Mucosa of descending colon (tissue), 3 donors: ENCODE data around the gene BRIX1. TPM values are rescaled to one million over a fixed set of nuclear protein-coding genes. Genes with fewer than 3 reads are reported as not detected.

Experiments
- ATAC-seq: fragments of 200-7000 bp; cut with Tn5 transposase; one replicate; pipeline ENCODE4 v1.9.1; 2020; ENCODE audit warnings: mild to moderate bottlenecking, moderate library complexity
- DNase-seq, 3 donors: peaks; one replicate each; pipeline ENCODE4 v3.0.0-alpha.2; 2020
- H3K36me3 ChIP-seq: fragments of 200-600 bp; one replicate; pipeline ENCODE4 v1.8.0; 2021; ENCODE audit warnings: low read depth, mild to moderate bottlenecking
- H3K4me1 ChIP-seq: fragments of 200-600 bp; one replicate; pipeline ENCODE4 v1.8.0; 2021; ENCODE audit warnings: low read depth, mild to moderate bottlenecking
- H3K4me3 ChIP-seq: fragments of 200-600 bp; one replicate; pipeline ENCODE4 v1.8.0; 2021; ENCODE audit warnings: mild to moderate bottlenecking
- H3K9me3 ChIP-seq: fragments of 200-600 bp; one replicate; pipeline ENCODE4 v1.8.0; 2021; ENCODE audit warnings: mild to moderate bottlenecking
- intact Hi-C, 2 donors: fragments of 100-400 bp; cut with DNase I in 1 of 2; cut with micrococcal nuclease in 1 of 2; formaldehyde crosslinking; loops; one replicate each; pipeline versions ENCODE4 v1.11.0 to v1.11.1; 2022; cut with DNase I, micrococcal nuclease
- total RNA-seq, 3 donors: library from RNA; stranded (reverse); fragmentation: NEBNext Ultra II Directional in 2 of 3; extraction: Animal tissue kit (Norgen Biotek cat#: 25700) in 2 of 3; gene quantifications; one replicate each; pipeline versions ENCODE4 v1.2.1 to v1.2.4, GENCODE V29; 2021 to 2023
- TF ChIP-seq, protein P1 (sequence below): fragments of 200-600 bp; IDR thresholded peaks from one replicate; pipeline ENCODE4 v1.8.0; 2022; ENCODE audit warnings: antibody characterized with exemption, mild to moderate bottlenecking
- donor health status: DM: no; HTN: no; CAD: no; lungs with moderate emphysema.
- donor health status: DM: no; HTN: no; CAD: no.
- donor health status: DM: no; HTN: yes; CAD: no.

Gene BRIX1
- total RNA-seq, 3 donors from 2014 or later: 10.7 to 19.2 (median 18.2) TPM

DNA sequence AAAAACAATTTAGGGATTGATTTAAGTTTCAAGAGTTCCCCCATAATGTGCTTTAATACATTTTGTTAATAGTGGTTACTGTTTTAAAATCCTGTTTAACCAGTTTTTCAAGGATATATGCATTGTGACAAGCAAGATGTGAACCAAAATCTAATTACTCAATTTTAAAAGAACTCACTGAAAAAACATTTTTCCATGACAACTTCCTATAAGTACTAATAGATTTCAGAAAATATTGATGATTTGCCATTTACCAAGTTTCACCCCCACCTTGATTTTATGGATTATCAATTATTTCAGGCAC, 8.9 kb downstream of the BRIX1 start:
- intact Hi-C loops: no loop called here
- Histone ChIP-seq H3K9me3 (no peaks in the 10 kb centered on the region), H3K4me3 (no peak overlapping the region), H3K36me3 (no peaks in the 10 kb centered on the region), H3K4me1 (no peaks in the 10 kb centered on the region)
- ATAC-seq (no peak), DNase-seq (no peak)
- TF ChIP-seq, protein P1, sequence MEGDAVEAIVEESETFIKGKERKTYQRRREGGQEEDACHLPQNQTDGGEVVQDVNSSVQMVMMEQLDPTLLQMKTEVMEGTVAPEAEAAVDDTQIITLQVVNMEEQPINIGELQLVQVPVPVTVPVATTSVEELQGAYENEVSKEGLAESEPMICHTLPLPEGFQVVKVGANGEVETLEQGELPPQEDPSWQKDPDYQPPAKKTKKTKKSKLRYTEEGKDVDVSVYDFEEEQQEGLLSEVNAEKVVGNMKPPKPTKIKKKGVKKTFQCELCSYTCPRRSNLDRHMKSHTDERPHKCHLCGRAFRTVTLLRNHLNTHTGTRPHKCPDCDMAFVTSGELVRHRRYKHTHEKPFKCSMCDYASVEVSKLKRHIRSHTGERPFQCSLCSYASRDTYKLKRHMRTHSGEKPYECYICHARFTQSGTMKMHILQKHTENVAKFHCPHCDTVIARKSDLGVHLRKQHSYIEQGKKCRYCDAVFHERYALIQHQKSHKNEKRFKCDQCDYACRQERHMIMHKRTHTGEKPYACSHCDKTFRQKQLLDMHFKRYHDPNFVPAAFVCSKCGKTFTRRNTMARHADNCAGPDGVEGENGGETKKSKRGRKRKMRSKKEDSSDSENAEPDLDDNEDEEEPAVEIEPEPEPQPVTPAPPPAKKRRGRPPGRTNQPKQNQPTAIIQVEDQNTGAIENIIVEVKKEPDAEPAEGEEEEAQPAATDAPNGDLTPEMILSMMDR: no peak

DNA sequence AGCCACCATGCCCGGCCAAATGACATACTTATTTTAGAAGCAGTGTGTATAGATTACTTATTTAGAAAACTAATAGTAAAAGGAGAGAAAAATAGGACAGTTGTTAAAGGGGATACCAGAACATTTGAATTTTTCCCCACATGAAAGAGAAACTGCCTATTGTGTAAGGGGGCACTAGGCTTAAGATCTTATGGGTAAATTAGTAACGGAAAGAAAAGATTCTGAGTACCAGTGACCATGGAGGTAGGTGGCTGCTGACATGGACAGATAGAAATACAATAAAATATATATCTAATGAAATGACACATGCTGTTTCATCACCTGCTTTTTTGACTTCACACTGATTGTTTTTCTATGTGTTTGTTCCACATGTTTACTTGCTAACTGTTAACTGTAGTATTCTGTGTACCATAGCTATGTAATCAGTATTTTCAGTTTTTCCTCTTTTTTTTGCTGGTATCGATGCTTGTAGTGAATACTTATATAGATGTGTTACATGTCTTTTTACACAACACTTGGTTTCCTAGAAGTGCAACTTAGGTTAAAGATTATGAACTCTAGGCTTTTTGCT, 10.9 kb downstream of the BRIX1 start:
- TF ChIP-seq, protein P1: no peak

GRCh38 chr5:34927785-34928184, 12.3 kb downstream of the BRIX1 start:
- no peak overlapping the region for H3K4me3 ChIP-seq
- ATAC-seq: no peak

More for the DNA sequence above, 10.9 kb downstream of the BRIX1 start:
- Histone ChIP-seq H3K36me3 (no peaks in the 10 kb centered on the region), H3K4me3 (no peak overlapping the region), H3K4me1 (peaks cover 10% of the 10 kb centered on the region), H3K9me3 (no peaks in the 10 kb centered on the region)
- ATAC-seq (no peak), DNase-seq (no peak)
- intact Hi-C loops: no loop called here

GRCh38 chr5:34928267-34928666, 12.8 kb downstream of the BRIX1 start:
- no peaks in the 10 kb centered on the region for H3K9me3 ChIP-seq
- TF ChIP-seq, protein P1: no peak
- no peak overlapping the region for H3K4me3 ChIP-seq
- peaks cover 14% of the 10 kb centered on the region for H3K4me1 ChIP-seq
- DNase-seq: no peak
- no peak for ATAC-seq
- no peaks in the 10 kb centered on the region for H3K36me3 ChIP-seq
- intact Hi-C loops: no loop called here

More at GRCh38 chr5:34927785-34928184, 12.3 kb downstream of the BRIX1 start:
- TF ChIP-seq, protein P1: no peak
- H3K4me1 ChIP-seq: peaks cover 14% of the 10 kb centered on the region
- H3K9me3 ChIP-seq: no peaks in the 10 kb centered on the region
- intact Hi-C loops: no loop called here
- DNase-seq: no peak
- no peaks in the 10 kb centered on the region for H3K36me3 ChIP-seq

- H3K4me3 ChIP-seq: peak within 1 kb of the TSS; percentile 58
- DNase-seq: peak; percentile 97 to 99 (median 99)
- intact Hi-C loops: no loop called here
- ATAC-seq: peak; percentile 96
- no peaks in the 10 kb centered on the region for H3K36me3 ChIP-seq
- H3K9me3 ChIP-seq: no peaks in the 10 kb centered on the region
- TF ChIP-seq, protein P1: no peak
- peaks cover 14% of the 10 kb centered on the region for H3K4me1 ChIP-seq
Observed at GRCh38 chr5:34929134-34929719, 13.7 kb downstream of the BRIX1 start, which contains the start of gene DNAJC21. TSS of gene DNAJC21 (plus strand) at chr5:34929559. CDS start at chr5:34929820, 261 bp downstream.
